ENCODE data around the gene BSN. TPM values are rescaled to one million over a fixed set of nuclear protein-coding genes. Genes with fewer than 3 reads are reported as not detected.

Gene BSN
- polyA plus RNA-seq, 2 of the 4 experiments (the other 2 are of a cell fraction), result 0.04 to 0.08 TPM

GRCh38 chr3:49563766-49564165 lies 9.5 kb downstream of the BSN start:
- 83% methylated on average over 4 of the region's 4 CpGs for WGBS (ENCODE audit: missing lambda C conversion rate)
- ChIA-PET POLR2A (no interaction called here), CTCF (interaction anchor here (0.8 kb wide), 1 partner anchor 37 kb away, joined by 3 read pairs; no protein-coding TSS in a partner anchor)
- Histone ChIP-seq H3K4me3 (no peak overlapping the region), H3K27ac (no peak overlapping the region), H3K9me3 (no peaks in the 10 kb centered on the region; the same call in 2 of the 3 replicates), H3K4me1 (no peaks in the 10 kb centered on the region), H3K4me2 (no peak overlapping the region)
- FAIRE-seq, result no peak
- DNase-seq (ENCODE audit: low read depth in 1 of 2, low spot score in 1 of 2), result no peak
- TF ChIP-seq CBX8 (IDR thresholded peaks at IDR 0.05) (no peak), EP300 (IDR thresholded peaks at IDR 0.05) (no peak), NFE2L2 (conservative IDR thresholded peaks at IDR 0.05; ENCODE audit: low read length) (no peak), CBX2 (IDR thresholded peaks at IDR 0.05; ENCODE audit: borderline replicate concordance, low read depth) (no peak), SMC3 (IDR thresholded peaks at IDR 0.05) (no peak), NR3C1 (IDR thresholded peaks at IDR 0.05) (no peak), BCL3 (IDR thresholded peaks at IDR 0.05) (no peak), MAZ (IDR thresholded peaks at IDR 0.05; ENCODE audit: borderline replicate concordance, low read depth, low read length) (no peak), MYC (IDR thresholded peaks at IDR 0.05; ENCODE audit: borderline replicate concordance, low read length) (no peak), PBX3 (IDR thresholded peaks at IDR 0.05) (no peak), HOXB13 (CRISPR knock-in tag; IDR thresholded peaks at IDR 0.05; ENCODE audit: low read depth) (no peak), PHF8 (IDR thresholded peaks at IDR 0.05; ENCODE audit: borderline replicate concordance, low read depth) (no peak), ZC3H11A (IDR thresholded peaks at IDR 0.05) (no peak), ZNF302 (CRISPR knock-in tag; IDR thresholded peaks at IDR 0.05) (no peak), FOXS1 (CRISPR knock-in tag; IDR thresholded peaks at IDR 0.05) (no peak)
- ATAC-seq, result no peak

- no peaks in the 10 kb centered on the region for H3K4me1 ChIP-seq
- H3K27ac ChIP-seq, result no peak overlapping the region
- TF ChIP-seq TP53 (CRISPR knock-in tag; IDR thresholded peaks at IDR 0.05), result no peak
- TF ChIP-seq POLR2AphosphoS2 (conservative IDR thresholded peaks at IDR 0.05; ENCODE audit: low read length), result no peak
- TF ChIP-seq RARB (CRISPR knock-in tag; IDR thresholded peaks at IDR 0.05), result no peak
- TF ChIP-seq FOSB (CRISPR knock-in tag; IDR thresholded peaks at IDR 0.05), result no peak
- TF ChIP-seq CTCF (IDR thresholded peaks at IDR 0.05), result peak; percentile 26; the same call in 2 of the 3 replicates
- TF ChIP-seq RAD21 (conservative IDR thresholded peaks at IDR 0.05 in 1 of 2, IDR thresholded peaks at IDR 0.05 in 1 of 2), result peak in 1 of 2 experiments; percentile 12; a peak in 1 of 5 replicates
- H3K4me3 ChIP-seq, result no peak overlapping the region
- H3K4me2 ChIP-seq, result no peak overlapping the region
- H3K9me3 ChIP-seq, result no peaks in the 10 kb centered on the region
- DNase-seq (ENCODE audit: low read depth in 1 of 2, low spot score in 1 of 2), result peak in 1 of 2 experiments; percentile 6
- POLR2A ChIA-PET, result interaction anchor here (0.6 kb wide), 1 partner anchor 555 kb away, joined by 3 read pairs; no protein-coding TSS in a partner anchor
- 55% methylated on average over 2 of the region's 2 CpGs for WGBS (ENCODE audit: missing lambda C conversion rate)
- FAIRE-seq, result no peak
- CTCF ChIA-PET, result interaction anchor here (1.4 to 1.9 kb wide), 3 partner anchors 27 to 105 kb away, joined by 3 to 9 read pairs (median 7); no protein-coding TSS in a partner anchor
- no peak for ATAC-seq
Observed at GRCh38 chr3:49566312-49566711, 12.0 kb downstream of the BSN start.

GRCh38 chr3:49567406-49567805 lies 13.1 kb downstream of the BSN start:
- no peak for FAIRE-seq
- no peaks in the 10 kb centered on the region for H3K9me3 ChIP-seq
- ChIA-PET CTCF (interaction anchor here (1.4 to 1.9 kb wide), 3 partner anchors 28 to 104 kb away, joined by 3 to 9 read pairs (median 7); no protein-coding TSS in a partner anchor), POLR2A (no interaction called here)
- no peak overlapping the region for H3K4me3 ChIP-seq
- ATAC-seq, result no peak
- 35% methylated on average over 2 of the region's 2 CpGs for WGBS (ENCODE audit: missing lambda C conversion rate)
- no peak for DNase-seq (ENCODE audit: low read depth in 1 of 2, low spot score in 1 of 2)
- H3K27ac ChIP-seq, result no peak overlapping the region
- no peaks in the 10 kb centered on the region for H3K4me1 ChIP-seq
- H3K4me2 ChIP-seq, result no peak overlapping the region
- TF ChIP-seq POLR2A (IDR thresholded peaks at IDR 0.05; ENCODE audit: low read length) (no peak), CHD4 (IDR thresholded peaks at IDR 0.05; ENCODE audit: borderline replicate concordance) (no peak), SMC3 (IDR thresholded peaks at IDR 0.05) (no peak), HMGXB4 (CRISPR knock-in tag; IDR thresholded peaks at IDR 0.05; ENCODE audit: borderline replicate concordance) (no peak), POLR2AphosphoS2 (conservative IDR thresholded peaks at IDR 0.05; ENCODE audit: low read length) (no peak), MAX (IDR thresholded peaks at IDR 0.05) (no peak), RCOR1 (IDR thresholded peaks at IDR 0.05; ENCODE audit: low read depth, low read length) (no peak), E2F6 (IDR thresholded peaks at IDR 0.05; ENCODE audit: borderline replicate concordance, low read depth) (no peak), EP300 (IDR thresholded peaks at IDR 0.05) (no peak), GATA3 (IDR thresholded peaks at IDR 0.05; ENCODE audit: borderline replicate concordance) (no peak), RAD21 (conservative IDR thresholded peaks at IDR 0.05 in 1 of 2, IDR thresholded peaks at IDR 0.05 in 1 of 2) (no peak), KDM1A (IDR thresholded peaks at IDR 0.05; ENCODE audit: low read depth) (no peak), JUN (IDR thresholded peaks at IDR 0.05) (no peak)
